ENCODE data around the gene SNRNP40.

Gene SNRNP40

DNA sequence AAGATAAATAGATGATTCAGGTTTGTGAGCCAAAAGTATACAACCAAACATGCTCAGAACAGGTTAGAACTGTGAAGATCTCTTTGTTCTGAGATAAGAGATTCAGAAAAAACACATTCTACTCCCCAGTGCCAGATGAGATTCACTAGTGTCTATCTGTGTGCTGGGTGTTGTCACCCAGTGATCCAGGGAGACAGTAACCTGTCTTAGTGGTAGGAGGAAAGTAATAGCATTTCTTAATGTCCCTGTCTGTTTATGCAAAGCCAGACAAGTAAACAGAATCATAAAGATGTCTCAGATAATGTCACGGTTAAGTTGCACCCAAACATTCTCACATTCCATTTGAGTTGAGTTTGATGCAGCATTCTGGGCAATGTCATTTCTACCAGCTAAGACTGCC is 38.0 kb downstream of the SNRNP40 start:
- TF ChIP-seq, protein P1, sequence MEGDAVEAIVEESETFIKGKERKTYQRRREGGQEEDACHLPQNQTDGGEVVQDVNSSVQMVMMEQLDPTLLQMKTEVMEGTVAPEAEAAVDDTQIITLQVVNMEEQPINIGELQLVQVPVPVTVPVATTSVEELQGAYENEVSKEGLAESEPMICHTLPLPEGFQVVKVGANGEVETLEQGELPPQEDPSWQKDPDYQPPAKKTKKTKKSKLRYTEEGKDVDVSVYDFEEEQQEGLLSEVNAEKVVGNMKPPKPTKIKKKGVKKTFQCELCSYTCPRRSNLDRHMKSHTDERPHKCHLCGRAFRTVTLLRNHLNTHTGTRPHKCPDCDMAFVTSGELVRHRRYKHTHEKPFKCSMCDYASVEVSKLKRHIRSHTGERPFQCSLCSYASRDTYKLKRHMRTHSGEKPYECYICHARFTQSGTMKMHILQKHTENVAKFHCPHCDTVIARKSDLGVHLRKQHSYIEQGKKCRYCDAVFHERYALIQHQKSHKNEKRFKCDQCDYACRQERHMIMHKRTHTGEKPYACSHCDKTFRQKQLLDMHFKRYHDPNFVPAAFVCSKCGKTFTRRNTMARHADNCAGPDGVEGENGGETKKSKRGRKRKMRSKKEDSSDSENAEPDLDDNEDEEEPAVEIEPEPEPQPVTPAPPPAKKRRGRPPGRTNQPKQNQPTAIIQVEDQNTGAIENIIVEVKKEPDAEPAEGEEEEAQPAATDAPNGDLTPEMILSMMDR (conservative IDR thresholded peaks at IDR 0.05): no peak
- peak overlapping the region; percentile 62 for H3K27ac ChIP-seq

GRCh38 chr1:31257213-31257612 is 39.4 kb downstream of the SNRNP40 start:
- peak overlapping the region; percentile 62 for H3K27ac ChIP-seq
- TF ChIP-seq, protein P1 (conservative IDR thresholded peaks at IDR 0.05): no peak

DNA sequence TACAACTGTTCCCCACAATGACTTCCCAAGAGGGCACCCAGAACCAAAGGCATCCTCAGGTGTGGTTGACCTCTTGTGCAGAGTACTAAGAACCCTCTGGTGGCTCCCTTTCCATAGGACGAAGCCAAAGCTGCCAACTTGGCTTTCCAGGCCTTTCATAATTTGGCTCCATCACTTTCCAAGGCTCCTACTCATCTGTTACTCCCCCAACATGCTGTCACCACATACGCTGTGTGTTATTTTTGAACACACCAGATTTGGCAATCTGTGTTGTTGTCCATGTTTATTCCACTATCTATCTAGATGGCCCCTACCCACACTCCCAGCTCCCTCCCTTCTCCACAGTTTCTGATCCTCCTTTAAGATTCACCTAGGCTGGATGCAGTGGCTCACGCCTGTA is 46.7 kb downstream of the SNRNP40 start:
- TF ChIP-seq, protein P1 (conservative IDR thresholded peaks at IDR 0.05): no peak
- no peak overlapping the region for H3K27ac ChIP-seq

DNA sequence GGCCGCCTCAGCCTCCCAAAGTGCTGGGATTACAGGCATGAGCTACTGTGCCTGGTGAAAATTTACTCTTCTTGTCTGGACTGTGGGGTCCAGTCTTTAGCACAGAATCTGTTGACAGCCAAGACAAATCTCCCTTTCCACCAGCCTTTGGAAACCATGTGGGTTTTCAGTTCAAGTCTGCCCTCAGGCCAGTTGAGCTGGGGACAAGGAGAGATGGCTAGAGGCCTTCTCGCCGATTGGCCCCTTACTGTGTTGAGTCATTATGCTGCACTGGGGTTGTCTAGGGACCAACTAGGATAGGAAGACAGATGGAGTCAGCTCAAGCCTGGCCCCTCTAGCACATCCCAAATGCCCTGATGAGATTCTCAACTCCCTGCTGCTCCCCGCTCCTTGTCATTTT is 48.3 kb downstream of the SNRNP40 start:
- TF ChIP-seq, protein P1 (conservative IDR thresholded peaks at IDR 0.05): no peak
- no peak overlapping the region for H3K27ac ChIP-seq

DNA sequence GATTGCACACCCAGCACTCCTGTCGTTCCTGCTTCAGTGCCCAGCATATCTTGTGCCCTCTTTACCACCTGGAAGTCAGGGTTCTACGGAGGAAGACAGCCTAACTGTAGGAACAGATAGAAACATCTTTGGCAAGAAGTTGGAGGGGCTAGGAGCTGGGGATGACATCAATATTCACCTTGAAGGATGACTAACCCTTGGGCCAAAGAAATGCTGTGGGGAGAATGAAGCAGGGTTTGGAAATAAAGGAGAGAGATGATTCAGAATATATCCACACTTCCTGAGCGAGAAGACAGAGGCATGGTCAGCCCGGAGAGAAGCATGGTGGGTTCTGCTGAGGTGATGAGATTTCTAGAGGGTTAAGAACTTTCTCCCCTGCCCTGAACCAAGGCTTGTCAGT is 52.3 kb downstream of the SNRNP40 start:
- H3K27ac ChIP-seq: no peak overlapping the region
- TF ChIP-seq, protein P1 (conservative IDR thresholded peaks at IDR 0.05): no peak

DNA sequence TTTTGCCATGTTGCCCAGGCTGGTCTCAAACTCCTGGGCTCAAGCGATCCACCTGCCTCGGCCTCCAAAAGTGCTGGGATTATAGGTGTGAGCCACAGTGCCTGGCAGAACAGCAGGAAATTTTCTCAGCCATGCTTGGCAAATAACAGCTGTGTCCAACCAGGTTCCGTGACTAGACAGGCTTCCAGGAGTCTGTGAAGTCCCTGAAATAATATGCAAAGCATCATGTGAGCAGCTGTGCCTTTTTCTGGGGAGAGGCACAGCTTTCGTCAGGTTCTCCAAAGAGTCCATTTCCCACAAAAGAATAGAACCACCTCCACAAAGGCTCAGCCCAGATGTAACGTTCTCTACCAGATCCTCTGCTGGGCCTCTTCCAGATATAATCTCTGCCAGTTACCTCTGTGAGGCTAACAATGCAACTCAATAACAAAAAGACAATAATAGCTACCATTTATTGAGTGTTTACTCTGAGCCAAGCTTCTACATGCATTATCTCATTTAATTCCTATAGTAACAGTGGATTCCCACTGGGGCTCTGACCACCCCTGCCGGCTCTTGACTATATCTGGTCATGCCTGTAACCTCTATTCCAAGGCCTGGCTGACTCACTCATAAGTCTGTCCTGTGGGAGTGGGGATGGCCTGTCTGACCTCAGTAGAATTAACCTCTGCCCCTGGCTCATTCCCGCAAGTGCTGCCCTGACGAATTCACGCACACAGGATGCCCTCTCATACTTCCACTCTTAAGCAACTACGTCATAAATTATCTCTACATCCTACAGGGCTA is 52.9 kb downstream of the SNRNP40 start:
- no peak overlapping the region for H3K27ac ChIP-seq

DNA sequence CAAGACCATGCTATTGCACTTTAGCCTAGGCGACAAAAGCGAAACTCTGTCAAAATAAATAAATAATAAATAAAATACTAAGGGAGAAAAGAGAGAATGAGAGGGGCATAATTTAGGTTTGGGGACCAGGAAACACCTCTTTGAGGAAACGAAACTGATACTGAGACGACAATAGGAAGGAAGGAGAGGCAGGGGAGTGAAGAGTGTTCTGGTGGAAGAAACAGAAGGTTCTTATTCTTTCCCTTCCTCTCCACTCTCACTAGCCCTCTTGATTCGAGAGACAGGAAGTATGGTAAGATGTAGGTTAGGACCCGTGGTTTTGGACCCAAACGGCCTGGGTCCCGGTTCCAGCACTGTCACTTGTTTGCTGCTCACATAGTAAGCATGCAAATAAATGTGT is 55.3 kb downstream of the SNRNP40 start:
- H3K27ac ChIP-seq: no peak overlapping the region
- TF ChIP-seq, protein P1 (conservative IDR thresholded peaks at IDR 0.05): no peak

More for the DNA sequence above, 52.9 kb downstream of the SNRNP40 start:
- TF ChIP-seq, protein P1 (conservative IDR thresholded peaks at IDR 0.05): no peak

Measured in VCaP (cell line).